SIG-M5 treated with dmso at 0.1 percent for 504 hours (cell line): ENCODE measurements around the gene SORCS2.

ENCODE experiments used
- DNase-seq: peaks from one replicate; lab custom pipeline; 2025; ENCODE audit not compliant: unreplicated experiment; lab: John Stamatoyannopoulos, UW

The SORCS2 gene

GRCh38 chr4:7217474-7218321 is 25.4 kb downstream of the SORCS2 start:
- DNase-seq: no peak

- no peak for DNase-seq
Measured at GRCh38 chr4:7218686-7219085, 26.3 kb downstream of the SORCS2 start.

GRCh38 chr4:7222521-7222920 is 30.2 kb downstream of the SORCS2 start:
- no peak for DNase-seq

- no peak for DNase-seq
Measured at GRCh38 chr4:7223541-7223940, 31.2 kb downstream of the SORCS2 start.

GRCh38 chr4:7224001-7224400 is 31.7 kb downstream of the SORCS2 start:
- DNase-seq: no peak

- no peak for DNase-seq
Measured at GRCh38 chr4:7224878-7225533, 32.7 kb downstream of the SORCS2 start.

- DNase-seq: no peak
Measured at GRCh38 chr4:7226439-7226838, 34.1 kb downstream of the SORCS2 start.

- DNase-seq: no peak
Measured at GRCh38 chr4:7227008-7227407, 34.7 kb downstream of the SORCS2 start.

GRCh38 chr4:7228734-7229133 is 36.4 kb downstream of the SORCS2 start:
- no peak for DNase-seq

GRCh38 chr4:7232061-7232650 is 39.8 kb downstream of the SORCS2 start:
- no peak for DNase-seq

- DNase-seq: no peak
Measured at GRCh38 chr4:7233006-7233580, 40.8 kb downstream of the SORCS2 start.

- DNase-seq: no peak
Measured at GRCh38 chr4:7233601-7234000, 41.3 kb downstream of the SORCS2 start.

GRCh38 chr4:7234355-7235029 is 42.2 kb downstream of the SORCS2 start:
- no peak for DNase-seq

- no peak for DNase-seq
Measured at GRCh38 chr4:7235030-7235380, 42.7 kb downstream of the SORCS2 start.

GRCh38 chr4:7236847-7237246 is 44.5 kb downstream of the SORCS2 start:
- no peak for DNase-seq

GRCh38 chr4:7237873-7238272 is 45.5 kb downstream of the SORCS2 start:
- no peak for DNase-seq

- no peak for DNase-seq
Measured at GRCh38 chr4:7238300-7238960, 46.1 kb downstream of the SORCS2 start.

- DNase-seq: no peak
Measured at GRCh38 chr4:7239101-7239820, 46.9 kb downstream of the SORCS2 start.

GRCh38 chr4:7239844-7240243 is 47.5 kb downstream of the SORCS2 start:
- DNase-seq: no peak

GRCh38 chr4:7240306-7240705 is 48.0 kb downstream of the SORCS2 start:
- DNase-seq: no peak
